ENCODE measurements around the gene ZBTB17.

GRCh38 chr1:16021681-16022080 is 45.8 kb upstream of the ZBTB17 start, which contains the start of gene CLCNKA:
- no peak for TF ChIP-seq POLR2AphosphoS5 (IDR thresholded peaks at IDR 0.05; ENCODE audit: insufficient read depth in 1 of 2, low read depth in 1 of 2)
- TF ChIP-seq CTCF (IDR thresholded peaks at IDR 0.05), result no peak
